Smooth muscle cell (in vitro differentiated cells): ENCODE results near the gene CFAP58. TPM values are rescaled to one million over a fixed set of nuclear protein-coding genes. Genes with fewer than 3 reads are reported as not detected.

Source experiments
- DNase-seq: peaks from one replicate; lab custom pipeline; 2025; ENCODE audit not compliant: unreplicated experiment; lab: John Stamatoyannopoulos, UW
- H2AFZ ChIP-seq: fragments of 200-600 bp; sonication (generic); 2 replicates; pipeline ENCODE4 v1.6.0; 2016; ENCODE audit warnings: antibody characterized with exemption, low read depth, mild to moderate bottlenecking
- H3F3A ChIP-seq: fragments of 200-600 bp; sonication (generic); 2 replicates; pipeline ENCODE4 v1.6.0; 2017; ENCODE audit warnings: antibody characterized with exemption, low read depth
- H3K27ac ChIP-seq: fragments of 200-600 bp; sonication (generic); 2 replicates; pipeline ENCODE4 v1.5.1; 2016; ENCODE audit warnings: low read depth, mild to moderate bottlenecking
- H3K27me3 ChIP-seq: fragments of 200-600 bp; sonication (generic); 2 replicates; pipeline ENCODE4 v1.6.1; 2016; ENCODE audit warnings: low read depth, mild to moderate bottlenecking
- H3K36me3 ChIP-seq: fragments of 200-600 bp; sonication (generic); 2 replicates; pipeline ENCODE4 v1.5.1; 2016; ENCODE audit warnings: low read depth
- H3K4me1 ChIP-seq: fragments of 200-600 bp; sonication (generic); 2 replicates; pipeline ENCODE4 v1.5.1; 2016; ENCODE audit warnings: low read depth
- H3K4me2 ChIP-seq: fragments of 200-600 bp; sonication (generic); 2 replicates; pipeline ENCODE4 v1.6.0; 2016; ENCODE audit warnings: mild to moderate bottlenecking
- H3K4me3 ChIP-seq: fragments of 200-600 bp; sonication (generic); 2 replicates; pipeline ENCODE4 v1.5.1; 2016; ENCODE audit warnings: mild to moderate bottlenecking
- H3K79me2 ChIP-seq: fragments of 200-600 bp; sonication (generic); 2 replicates; pipeline ENCODE4 v1.6.0; 2016; ENCODE audit warnings: low read depth, mild to moderate bottlenecking
- H3K9ac ChIP-seq: fragments of 200-600 bp; sonication (generic); 2 replicates; pipeline ENCODE4 v1.6.0; 2016; ENCODE audit warnings: low read depth
- H3K9me3 ChIP-seq: fragments of 200-600 bp; sonication (generic); replicated peaks from 2 replicates; pipeline ENCODE4 v1.5.1; 2016; ENCODE audit warnings: low read depth
- H4K20me1 ChIP-seq: fragments of 200-600 bp; sonication (generic); 2 replicates; pipeline ENCODE4 v1.6.0; 2016; ENCODE audit warnings: low read depth
- CTCF ChIP-seq: fragments of 200-600 bp; sonication (generic); IDR thresholded peaks from 2 replicates; pipeline ENCODE4 v1.5.1; 2017; ENCODE audit warnings: borderline replicate concordance, mild to moderate bottlenecking, antibody characterized with exemption; ENCODE audit not compliant: insufficient read depth, poor library complexity, severe bottlenecking
- WGBS: methylation state at CpG from one replicate; pipeline ENCODE4 v1.1.7; 2016; ENCODE audit warnings: low lambda C conversion rate; 5-methylcytosine and 5-hydroxymethylcytosine counted together
- polyA plus RNA-seq: library from polyadenylated mRNA; unstranded; fragments of >200 nt; fragmentation: Nextera tagmentation; extraction: Ambion mirVana; gene quantifications from 2 replicates; pipeline ENCODE4 v1.2.1, GENCODE V29; 2016
- total RNA-seq: library from RNA; depleted of rRNA; stranded (reverse); fragments of >200 nt; gene quantifications from 2 replicates; pipeline ENCODE4 v1.2.3, GENCODE V29; 2014

CFAP58 gene
- total and polyA plus RNA-seq, 2 experiments from 2014 or later, result 0.39 to 0.54 TPM

DNA sequence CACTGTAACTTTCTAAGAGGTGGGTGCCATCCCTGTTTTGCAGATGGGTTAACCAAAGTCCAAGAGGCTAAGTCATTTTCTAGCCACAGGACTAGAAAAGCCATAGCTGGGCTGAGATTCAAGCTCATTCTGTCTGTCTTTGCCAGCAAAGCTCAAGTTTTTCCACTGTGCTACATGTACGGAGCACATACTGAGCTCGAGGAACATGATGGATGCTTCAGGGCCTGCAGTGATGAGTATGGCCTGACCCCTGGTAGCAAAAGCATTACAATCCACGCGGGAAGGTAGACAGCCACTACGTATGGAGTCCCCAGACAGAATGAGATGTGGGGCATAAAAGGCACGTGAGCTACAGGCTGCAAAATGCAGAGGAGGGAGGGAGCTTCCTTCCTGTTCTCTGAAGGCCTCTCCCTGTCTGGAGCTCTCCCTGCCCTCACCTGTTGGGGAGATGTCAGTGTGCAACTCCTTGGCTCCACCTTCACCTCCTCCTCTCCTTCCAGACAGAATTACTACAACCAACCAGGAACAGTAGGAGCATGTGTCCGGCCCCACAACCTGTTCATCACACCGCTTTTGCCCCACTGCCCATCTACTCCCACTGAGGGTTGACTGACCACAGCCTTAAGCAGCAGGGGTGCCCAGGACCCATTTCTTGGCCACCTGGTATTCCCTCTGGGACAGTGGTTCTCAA, 31.8 kb upstream of the CFAP58 start:
- peaks cover 100% of the 10 kb centered on the region for H4K20me1 ChIP-seq
- H3K36me3 ChIP-seq, result no peaks in the 10 kb centered on the region
- WGBS, result 90% methylated on average over 8 of the region's 8 CpGs
- H3K79me2 ChIP-seq, result peaks cover 98% of the 10 kb centered on the region
- H3K27ac ChIP-seq, result peak overlapping the region; percentile 28
- no peak for DNase-seq
- H3K9ac ChIP-seq, result no peak overlapping the region
- no peaks in the 10 kb centered on the region for H3K27me3 ChIP-seq
- TF ChIP-seq CTCF, result no peak
- H3F3A ChIP-seq, result peaks cover 9% of the 10 kb centered on the region
- H3K4me1 ChIP-seq, result peaks cover 10% of the 10 kb centered on the region
- H3K4me3 ChIP-seq, result no peak overlapping the region
- no peak overlapping the region for H2AFZ ChIP-seq
- no peak overlapping the region for H3K4me2 ChIP-seq
- no peaks in the 10 kb centered on the region for H3K9me3 ChIP-seq

GRCh38 chr10:104322416-104322782, 31.2 kb upstream of the CFAP58 start:
- no peak for TF ChIP-seq CTCF
- Histone ChIP-seq H4K20me1 (peaks cover 100% of the 10 kb centered on the region), H3K27me3 (no peaks in the 10 kb centered on the region), H3K4me3 (no peak overlapping the region), H3K79me2 (peaks cover 100% of the 10 kb centered on the region), H3K9me3 (no peaks in the 10 kb centered on the region), H3K9ac (no peak overlapping the region), H2AFZ (no peak overlapping the region), H3K36me3 (no peaks in the 10 kb centered on the region), H3K4me1 (peaks cover 13% of the 10 kb centered on the region), H3K27ac (peak overlapping the region; percentile 28), H3K4me2 (no peak overlapping the region), H3F3A (peaks cover 6% of the 10 kb centered on the region)
- DNase-seq, result no peak
- WGBS, result 82% methylated on average over 7 of the region's 7 CpGs

- no peaks in the 10 kb centered on the region for H3K36me3 ChIP-seq
- no peak for DNase-seq
- H3K4me2 ChIP-seq, result no peak overlapping the region
- no peak overlapping the region for H3K4me3 ChIP-seq
- no peaks in the 10 kb centered on the region for H3K27me3 ChIP-seq
- no peak for TF ChIP-seq CTCF
- no peaks in the 10 kb centered on the region for H3K9me3 ChIP-seq
- no peak overlapping the region for H2AFZ ChIP-seq
- H3K79me2 ChIP-seq, result peaks cover 97% of the 10 kb centered on the region
- H3F3A ChIP-seq, result no peaks in the 10 kb centered on the region
- no peak overlapping the region for H3K27ac ChIP-seq
- 94% methylated on average over 1 of the region's 1 CpG for WGBS
- no peak overlapping the region for H3K9ac ChIP-seq
- peaks cover 20% of the 10 kb centered on the region for H3K4me1 ChIP-seq
- peaks cover 100% of the 10 kb centered on the region for H4K20me1 ChIP-seq
These were observed 30.5 kb upstream of the CFAP58 start for GRCh38 chr10:104323085-104323484.

DNA sequence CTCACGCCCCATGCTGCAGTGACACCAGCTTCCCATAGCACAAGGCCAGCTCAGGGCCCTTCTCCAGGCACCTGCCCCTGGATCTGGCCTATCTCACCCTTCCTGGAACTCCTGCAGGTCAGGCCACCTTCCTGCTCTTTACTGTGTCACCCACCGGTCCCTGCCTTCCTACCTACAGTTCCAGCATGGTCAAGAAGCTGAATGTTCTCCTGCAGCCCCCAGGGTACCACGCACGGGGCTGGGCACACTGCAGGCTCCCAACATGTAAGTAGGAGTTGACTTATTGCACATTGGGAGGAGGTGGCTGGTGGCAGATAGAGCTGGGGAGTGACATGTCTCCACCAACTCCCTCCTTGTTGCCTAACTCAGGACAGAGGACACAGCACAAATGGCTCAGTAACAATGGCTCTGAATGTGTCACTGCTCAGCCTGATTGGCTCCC, 29.9 kb upstream of the CFAP58 start:
- Histone ChIP-seq H3K79me2 (peaks cover 90% of the 10 kb centered on the region), H2AFZ (no peak overlapping the region), H3F3A (no peaks in the 10 kb centered on the region), H3K27ac (no peak overlapping the region), H3K9ac (no peak overlapping the region), H3K27me3 (no peaks in the 10 kb centered on the region), H3K4me3 (no peak overlapping the region), H3K9me3 (no peaks in the 10 kb centered on the region), H3K4me1 (peaks cover 26% of the 10 kb centered on the region), H3K36me3 (no peaks in the 10 kb centered on the region), H4K20me1 (peaks cover 96% of the 10 kb centered on the region), H3K4me2 (no peak overlapping the region)
- 97% methylated on average over 4 of the region's 4 CpGs for WGBS
- no peak for DNase-seq
- TF ChIP-seq CTCF, result no peak
